Breast epithelium (tissue), 4 donors: ENCODE measurements around the gene MROH7. TPM values are rescaled to one million over a fixed set of nuclear protein-coding genes. Genes with fewer than 3 reads are reported as not detected.

Experiments
- DNase-seq, 2 donors: peaks; one replicate each; pipeline ENCODE4 v3.0.0-alpha.2; 2019; ENCODE audit warnings: low spot score in 2 of 2
- H3K27ac ChIP-seq, 2 donors: fragments of 200-600 bp; sonication (generic) in 1 of 2; one replicate each; pipeline ENCODE4 v1.5.1; 2016 to 2019; ENCODE audit warnings: mild to moderate bottlenecking in 1 of 2
- H3K27me3 ChIP-seq, 2 donors: fragments of 200-600 bp; sonication (generic) in 1 of 2; one replicate each; pipeline versions ENCODE4 v1.5.1 to v1.6.0; 2017 to 2019; ENCODE audit warnings: control low read depth in 1 of 2, mild to moderate bottlenecking in 1 of 2
- H3K36me3 ChIP-seq: fragments of 200-600 bp; one replicate; pipeline ENCODE4 v1.5.1; 2019
- H3K4me1 ChIP-seq, 2 donors: fragments of 200-600 bp; sonication (generic); one replicate each; pipeline ENCODE4 v1.5.1; 2016 to 2019; ENCODE audit warnings: control low read depth in 1 of 2
- H3K4me3 ChIP-seq, 3 donors: fragments of 200-600 bp; sonication (generic); 1 replicate in 2 of 3; 2 replicates in 1 of 3; pipeline ENCODE4 v1.5.1; 2016 to 2019; ENCODE audit warnings: mild to moderate bottlenecking in 3 of 3, moderate library complexity in 2 of 3
- H3K9me3 ChIP-seq, 2 donors: fragments of 200-600 bp; sonication (generic) in 1 of 2; one replicate each; pipeline ENCODE4 v1.5.1; 2016 to 2019; ENCODE audit warnings: control low read depth in 1 of 2
- POLR2A ChIP-seq: fragments of 450-650 bp; IDR thresholded peaks from one replicate; pipeline ENCODE4 v1.6.1; 2016; ENCODE audit warnings: antibody characterized with exemption, mild to moderate bottlenecking, moderate library complexity
- POLR2AphosphoS5 ChIP-seq, 3 donors: sonication (generic); formaldehyde crosslinking; IDR thresholded peaks; one replicate each; pipeline ENCODE4 v1.6.1; 2017; ENCODE audit warnings: antibody characterized with exemption in 3 of 3
- intact Hi-C: fragments of 100-400 bp; cut with DNase I; formaldehyde crosslinking; loops from one replicate; pipeline ENCODE4 v1.15.1; 2023; ENCODE audit warnings: low total_unique reads
- total RNA-seq, 3 donors: library from RNA; depleted of rRNA; stranded (reverse); fragments of >200 nt; gene quantifications; one replicate each; pipeline ENCODE4 v1.1.0, GENCODE V29; 2016
- TF ChIP-seq, protein P1 (sequence below), 3 donors: fragments of 450-650 bp; IDR thresholded peaks; one replicate each; pipeline ENCODE4 v1.5.1; 2016 to 2017; ENCODE audit warnings: antibody characterized with exemption in 3 of 3, mild to moderate bottlenecking in 3 of 3, moderate library complexity in 3 of 3

The MROH7 gene
- total RNA-seq, 3 donors from 2014 or later, result 0.66 to 5.3 (median 0.80) TPM

DNA sequence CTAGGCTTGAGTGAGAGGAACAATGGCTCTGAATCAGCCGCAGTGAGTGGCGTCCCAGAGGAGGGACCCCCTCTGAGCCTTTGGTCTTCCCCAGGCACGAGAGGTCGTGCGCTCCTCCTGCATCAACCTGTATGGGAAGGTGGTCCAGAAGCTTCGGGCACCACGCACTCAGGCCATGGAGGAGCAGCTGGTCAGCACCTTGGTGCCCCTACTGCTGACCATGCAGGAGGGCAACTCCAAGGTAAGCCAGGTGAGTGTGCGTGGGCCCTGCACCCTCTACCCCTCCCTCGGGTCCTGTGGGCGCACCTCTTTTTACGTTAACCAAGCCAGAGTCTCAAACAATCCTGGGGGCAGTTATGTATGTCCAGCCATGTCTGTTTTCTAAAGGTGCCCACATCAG, 60.4 kb downstream of the MROH7 start:
- no peak for DNase-seq
- Histone ChIP-seq H3K4me3 (no peak overlapping the region), H3K9me3 (no peaks in the 10 kb centered on the region), H3K36me3 (no peaks in the 10 kb centered on the region), H3K4me1 (no peaks in the 10 kb centered on the region), H3K27me3 (no peaks in the 10 kb centered on the region), H3K27ac (no peak overlapping the region)
- TF ChIP-seq POLR2AphosphoS5 (IDR thresholded peaks at IDR 0.05), result no peak
- no peak for TF ChIP-seq POLR2A
- TF ChIP-seq, protein P1, sequence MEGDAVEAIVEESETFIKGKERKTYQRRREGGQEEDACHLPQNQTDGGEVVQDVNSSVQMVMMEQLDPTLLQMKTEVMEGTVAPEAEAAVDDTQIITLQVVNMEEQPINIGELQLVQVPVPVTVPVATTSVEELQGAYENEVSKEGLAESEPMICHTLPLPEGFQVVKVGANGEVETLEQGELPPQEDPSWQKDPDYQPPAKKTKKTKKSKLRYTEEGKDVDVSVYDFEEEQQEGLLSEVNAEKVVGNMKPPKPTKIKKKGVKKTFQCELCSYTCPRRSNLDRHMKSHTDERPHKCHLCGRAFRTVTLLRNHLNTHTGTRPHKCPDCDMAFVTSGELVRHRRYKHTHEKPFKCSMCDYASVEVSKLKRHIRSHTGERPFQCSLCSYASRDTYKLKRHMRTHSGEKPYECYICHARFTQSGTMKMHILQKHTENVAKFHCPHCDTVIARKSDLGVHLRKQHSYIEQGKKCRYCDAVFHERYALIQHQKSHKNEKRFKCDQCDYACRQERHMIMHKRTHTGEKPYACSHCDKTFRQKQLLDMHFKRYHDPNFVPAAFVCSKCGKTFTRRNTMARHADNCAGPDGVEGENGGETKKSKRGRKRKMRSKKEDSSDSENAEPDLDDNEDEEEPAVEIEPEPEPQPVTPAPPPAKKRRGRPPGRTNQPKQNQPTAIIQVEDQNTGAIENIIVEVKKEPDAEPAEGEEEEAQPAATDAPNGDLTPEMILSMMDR (IDR thresholded peaks at IDR 0.05), result no peak
- intact Hi-C loops, result no loop called here

DNA sequence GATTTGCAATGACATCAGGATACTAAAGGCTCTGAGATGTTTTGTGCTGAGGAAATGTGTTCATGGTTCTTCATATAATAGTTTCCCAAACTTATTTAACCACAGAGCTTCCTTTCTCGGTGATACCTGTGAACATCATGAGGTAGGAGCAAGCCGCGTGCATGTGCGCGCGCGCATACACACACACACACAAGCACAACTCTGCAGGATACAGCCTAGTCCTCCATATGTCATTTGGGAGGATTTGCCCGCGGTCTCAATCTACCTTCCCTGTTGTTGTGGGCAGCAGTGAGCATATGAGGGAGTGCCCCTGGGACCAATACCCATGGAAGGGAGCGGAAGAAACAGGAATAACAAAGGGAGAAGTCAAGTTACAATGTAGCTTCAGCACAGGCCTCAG, 61.9 kb downstream of the MROH7 start:
- TF ChIP-seq POLR2AphosphoS5 (IDR thresholded peaks at IDR 0.05) (no peak), POLR2A (no peak)
- TF ChIP-seq, protein P1 (IDR thresholded peaks at IDR 0.05), result no peak
- Histone ChIP-seq H3K27ac (no peak overlapping the region), H3K27me3 (no peaks in the 10 kb centered on the region), H3K4me1 (no peaks in the 10 kb centered on the region), H3K4me3 (no peak overlapping the region), H3K9me3 (no peaks in the 10 kb centered on the region), H3K36me3 (no peaks in the 10 kb centered on the region)
- intact Hi-C loops, result no loop called here
- no peak for DNase-seq

DNA sequence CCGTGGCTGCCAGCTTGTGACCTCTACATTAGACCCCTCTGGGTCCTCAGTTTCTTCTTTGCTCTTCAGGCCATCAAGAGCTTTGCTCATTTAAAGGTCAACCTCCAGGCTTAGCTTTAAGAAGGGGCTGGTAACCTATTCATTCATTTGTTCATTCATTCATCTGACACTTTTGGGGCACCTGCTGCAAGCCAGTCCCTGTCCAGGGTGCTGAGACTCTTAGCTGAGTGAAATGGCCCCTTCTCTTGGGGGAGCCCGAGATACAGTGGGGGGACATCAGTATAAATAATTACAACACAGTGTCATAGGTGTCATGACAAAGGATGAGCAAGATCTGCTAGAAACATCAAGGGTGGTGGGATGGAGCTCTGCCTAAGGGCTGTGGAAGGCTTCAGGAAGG, 63.6 kb downstream of the MROH7 start:
- H3K27ac ChIP-seq, result no peak overlapping the region
- H3K27me3 ChIP-seq, result no peaks in the 10 kb centered on the region
- H3K36me3 ChIP-seq, result no peaks in the 10 kb centered on the region
- DNase-seq, result no peak
- H3K4me1 ChIP-seq, result no peaks in the 10 kb centered on the region
- H3K4me3 ChIP-seq, result no peak overlapping the region
- no peaks in the 10 kb centered on the region for H3K9me3 ChIP-seq
- intact Hi-C loops, result no loop called here
- no peak for TF ChIP-seq POLR2AphosphoS5 (IDR thresholded peaks at IDR 0.05)
- TF ChIP-seq POLR2A, result no peak
- TF ChIP-seq, protein P1 (IDR thresholded peaks at IDR 0.05), result no peak

DNA sequence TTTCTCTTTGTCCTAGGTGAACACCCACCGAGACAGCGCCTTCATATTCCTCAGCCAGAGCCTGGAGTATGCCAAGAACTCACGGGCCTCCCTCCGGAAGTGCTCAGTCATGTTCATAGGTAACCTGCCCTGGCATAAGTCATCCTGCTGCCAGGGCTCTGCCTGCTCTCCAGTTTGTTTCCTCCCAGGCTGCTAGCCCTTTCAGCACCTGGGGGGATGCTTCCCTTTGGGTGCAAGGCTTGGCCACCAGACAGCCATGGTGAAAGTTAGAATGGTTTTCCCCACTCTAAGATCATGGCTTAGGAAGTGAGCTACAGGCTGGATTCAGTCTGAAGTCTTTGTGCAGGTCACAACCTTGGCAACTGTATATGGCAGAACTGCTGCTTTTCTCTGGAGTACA, 64.8 kb downstream of the MROH7 start:
- no peak for DNase-seq
- Histone ChIP-seq H3K27ac (no peak overlapping the region), H3K4me1 (no peaks in the 10 kb centered on the region), H3K9me3 (no peaks in the 10 kb centered on the region), H3K27me3 (no peaks in the 10 kb centered on the region), H3K36me3 (no peaks in the 10 kb centered on the region), H3K4me3 (no peak overlapping the region)
- intact Hi-C loops, result no loop called here
- no peak for TF ChIP-seq POLR2AphosphoS5 (IDR thresholded peaks at IDR 0.05)
- TF ChIP-seq POLR2A, result no peak
- TF ChIP-seq, protein P1 (IDR thresholded peaks at IDR 0.05), result no peak

DNA sequence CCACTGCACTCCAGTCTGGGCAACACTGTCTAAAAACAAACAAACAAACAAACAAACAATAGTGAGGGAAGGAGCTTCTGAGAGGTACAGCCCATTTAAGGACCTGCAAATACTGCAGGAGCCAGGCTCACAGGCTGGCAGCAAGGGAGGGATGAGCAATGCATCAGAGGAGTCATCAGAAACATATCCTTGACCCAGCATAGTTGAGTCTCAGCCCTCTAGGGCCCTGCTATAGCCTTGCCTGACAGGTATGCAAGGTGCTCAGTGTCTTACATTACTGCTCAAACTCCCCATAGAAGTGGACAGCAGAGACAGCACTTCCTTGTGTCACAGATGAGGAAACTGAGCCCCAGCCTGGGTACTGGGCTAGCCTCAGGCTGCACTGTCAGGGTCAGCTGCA, 66.8 kb downstream of the MROH7 start:
- Histone ChIP-seq H3K4me3 (no peak overlapping the region), H3K36me3 (no peaks in the 10 kb centered on the region), H3K4me1 (no peaks in the 10 kb centered on the region), H3K9me3 (no peaks in the 10 kb centered on the region), H3K27ac (no peak overlapping the region), H3K27me3 (no peaks in the 10 kb centered on the region)
- DNase-seq, result no peak
- intact Hi-C loops, result no loop called here
- TF ChIP-seq POLR2AphosphoS5 (IDR thresholded peaks at IDR 0.05), result no peak
- no peak for TF ChIP-seq POLR2A
- TF ChIP-seq, protein P1 (IDR thresholded peaks at IDR 0.05), result no peak
